Measurements from ENCODE around the gene SDK1. TPM values are rescaled to one million over a fixed set of nuclear protein-coding genes. Genes with fewer than 3 reads are reported as not detected.

Gene SDK1
- total and polyA plus RNA-seq, 10 of the 15 experiments (the other 5 are each of a cell fraction or from before 2014, with no cell fraction given): 0.14 to 0.33 TPM; not detected in 8

DNA sequence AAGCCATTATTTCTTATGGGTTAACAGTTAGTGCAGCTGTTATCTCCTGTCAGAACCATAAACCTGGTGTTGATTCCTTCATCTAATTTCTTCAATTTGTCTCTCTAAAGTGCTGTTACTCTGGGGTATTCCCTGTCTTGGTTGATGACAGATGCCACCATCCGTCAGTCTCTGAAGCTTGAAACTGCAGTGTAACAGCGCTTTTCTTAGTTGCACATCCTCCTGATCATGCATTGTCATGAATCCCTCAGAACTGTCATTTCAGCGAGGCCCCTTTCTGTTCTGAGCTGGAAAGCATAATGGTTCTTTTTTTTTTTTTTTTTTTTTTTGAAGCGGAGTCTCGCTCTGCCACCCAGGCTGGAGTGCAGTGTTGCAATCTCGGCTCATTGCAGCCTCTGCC is 193.9 kb downstream of the SDK1 start:
- DNase-seq (ENCODE audit: low read depth, low spot score) (no peak), FAIRE-seq (no peak), ATAC-seq (no peak)
- no peaks in the 10 kb centered on the region for H3K27me3 ChIP-seq (replicated peaks in 1 of 2; ENCODE audit: control insufficient read depth in 2 of 2, insufficient read depth in 2 of 2, low read length in 1 of 2)
- H3K9me3 ChIP-seq (replicated peaks; ENCODE audit: control insufficient read depth, insufficient read depth, low read length): no peaks in the 10 kb centered on the region
- ChIA-PET RAD21 (ENCODE audit: unreplicated experiment) (no interaction called here), POLR2A (no interaction called here), CTCF (no interaction called here), SMC1A (ENCODE audit: uncharacterized antibody, unreplicated experiment) (no interaction called here)
- no peak overlapping the region for H3K4me2 ChIP-seq (ENCODE audit: control insufficient read depth, insufficient read depth)
- H3K36me3 ChIP-seq (ENCODE audit: control insufficient read depth in 2 of 2, insufficient read depth in 2 of 2, low read length in 1 of 2): no peaks in the 10 kb centered on the region
- H3K4me3 ChIP-seq: no peak overlapping the region
- H4K20me1 ChIP-seq (ENCODE audit: control insufficient read depth, insufficient read depth): no peaks in the 10 kb centered on the region
- intact Hi-C loops (cut with micrococcal nuclease; ENCODE audit: unreplicated experiment): no loop called here
- TF ChIP-seq SUZ12 (IDR thresholded peaks at IDR 0.05; ENCODE audit: unreplicated experiment) (no peak), KAT2A (conservative IDR thresholded peaks at IDR 0.05; ENCODE audit: control insufficient read depth, low read depth, low read length) (no peak), NFYB (IDR thresholded peaks at IDR 0.05; ENCODE audit: insufficient read depth, low read depth, low read length) (no peak), MEF2B (IDR thresholded peaks at IDR 0.05; ENCODE audit: partially characterized antibody, poor library complexity, severe bottlenecking) (no peak), ZSCAN29 (IDR thresholded peaks at IDR 0.05) (no peak), MTA3 (IDR thresholded peaks at IDR 0.05; ENCODE audit: borderline replicate concordance, low read length) (no peak), HCFC1 (IDR thresholded peaks at IDR 0.05; ENCODE audit: low read length) (no peak), CHD4 (IDR thresholded peaks at IDR 0.05) (no peak), EED (IDR thresholded peaks at IDR 0.05; ENCODE audit: low read depth) (no peak), RCOR1 (conservative IDR thresholded peaks at IDR 0.05; ENCODE audit: low read depth, low read length) (no peak), KDM1A (IDR thresholded peaks at IDR 0.05; ENCODE audit: borderline replicate concordance) (no peak), JUNB (IDR thresholded peaks at IDR 0.05) (no peak)
- TF ChIP-seq, protein P1, sequence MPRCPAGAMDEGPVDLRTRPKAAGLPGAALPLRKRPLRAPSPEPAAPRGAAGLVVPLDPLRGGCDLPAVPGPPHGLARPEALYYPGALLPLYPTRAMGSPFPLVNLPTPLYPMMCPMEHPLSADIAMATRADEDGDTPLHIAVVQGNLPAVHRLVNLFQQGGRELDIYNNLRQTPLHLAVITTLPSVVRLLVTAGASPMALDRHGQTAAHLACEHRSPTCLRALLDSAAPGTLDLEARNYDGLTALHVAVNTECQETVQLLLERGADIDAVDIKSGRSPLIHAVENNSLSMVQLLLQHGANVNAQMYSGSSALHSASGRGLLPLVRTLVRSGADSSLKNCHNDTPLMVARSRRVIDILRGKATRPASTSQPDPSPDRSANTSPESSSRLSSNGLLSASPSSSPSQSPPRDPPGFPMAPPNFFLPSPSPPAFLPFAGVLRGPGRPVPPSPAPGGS (IDR thresholded peaks at IDR 0.05; ENCODE audit: borderline replicate concordance, insufficient read depth, low read depth, low read length, poor library complexity, severe bottlenecking): no peak
- TF ChIP-seq, protein P2, sequence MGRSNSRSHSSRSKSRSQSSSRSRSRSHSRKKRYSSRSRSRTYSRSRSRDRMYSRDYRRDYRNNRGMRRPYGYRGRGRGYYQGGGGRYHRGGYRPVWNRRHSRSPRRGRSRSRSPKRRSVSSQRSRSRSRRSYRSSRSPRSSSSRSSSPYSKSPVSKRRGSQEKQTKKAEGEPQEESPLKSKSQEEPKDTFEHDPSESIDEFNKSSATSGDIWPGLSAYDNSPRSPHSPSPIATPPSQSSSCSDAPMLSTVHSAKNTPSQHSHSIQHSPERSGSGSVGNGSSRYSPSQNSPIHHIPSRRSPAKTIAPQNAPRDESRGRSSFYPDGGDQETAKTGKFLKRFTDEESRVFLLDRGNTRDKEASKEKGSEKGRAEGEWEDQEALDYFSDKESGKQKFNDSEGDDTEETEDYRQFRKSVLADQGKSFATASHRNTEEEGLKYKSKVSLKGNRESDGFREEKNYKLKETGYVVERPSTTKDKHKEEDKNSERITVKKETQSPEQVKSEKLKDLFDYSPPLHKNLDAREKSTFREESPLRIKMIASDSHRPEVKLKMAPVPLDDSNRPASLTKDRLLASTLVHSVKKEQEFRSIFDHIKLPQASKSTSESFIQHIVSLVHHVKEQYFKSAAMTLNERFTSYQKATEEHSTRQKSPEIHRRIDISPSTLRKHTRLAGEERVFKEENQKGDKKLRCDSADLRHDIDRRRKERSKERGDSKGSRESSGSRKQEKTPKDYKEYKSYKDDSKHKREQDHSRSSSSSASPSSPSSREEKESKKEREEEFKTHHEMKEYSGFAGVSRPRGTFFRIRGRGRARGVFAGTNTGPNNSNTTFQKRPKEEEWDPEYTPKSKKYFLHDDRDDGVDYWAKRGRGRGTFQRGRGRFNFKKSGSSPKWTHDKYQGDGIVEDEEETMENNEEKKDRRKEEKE (IDR thresholded peaks at IDR 0.05): no peak
- TF ChIP-seq, protein P3, sequence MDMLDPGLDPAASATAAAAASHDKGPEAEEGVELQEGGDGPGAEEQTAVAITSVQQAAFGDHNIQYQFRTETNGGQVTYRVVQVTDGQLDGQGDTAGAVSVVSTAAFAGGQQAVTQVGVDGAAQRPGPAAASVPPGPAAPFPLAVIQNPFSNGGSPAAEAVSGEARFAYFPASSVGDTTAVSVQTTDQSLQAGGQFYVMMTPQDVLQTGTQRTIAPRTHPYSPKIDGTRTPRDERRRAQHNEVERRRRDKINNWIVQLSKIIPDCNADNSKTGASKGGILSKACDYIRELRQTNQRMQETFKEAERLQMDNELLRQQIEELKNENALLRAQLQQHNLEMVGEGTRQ (IDR thresholded peaks at IDR 0.05; ENCODE audit: borderline replicate concordance, low read depth, low read length): no peak
- BruUV-seq (replicated peaks): no TSS peak
- no peak overlapping the region for H2AFZ ChIP-seq (ENCODE audit: control insufficient read depth, low read depth, low read length)
- H3K27ac ChIP-seq (ENCODE audit: control insufficient read depth, insufficient read depth): no peak overlapping the region
- no peaks in the 10 kb centered on the region for H3K79me2 ChIP-seq (ENCODE audit: control insufficient read depth, insufficient read depth, low read length)
- H3K4me1 ChIP-seq (ENCODE audit: control insufficient read depth, insufficient read depth, low read length): no peaks in the 10 kb centered on the region
- no peak overlapping the region for H3K9ac ChIP-seq (ENCODE audit: control insufficient read depth, insufficient read depth, low read length)
- WGBS (ENCODE audit: insufficient coverage, insufficient replicate concordance, low lambda C conversion rate, missing lambda C conversion rate): 43% methylated on average over 5 of the region's 6 CpGs
- in situ Hi-C loops (cut with MboI): no loop called here

Data from GM12878 (cell line).